IMR-90 (cell line): ENCODE results near the gene MED12L. TPM values are rescaled to one million over a fixed set of nuclear protein-coding genes. Genes with fewer than 3 reads are reported as not detected.

Experiments
- ATAC-seq: fragments of 200-7000 bp; cut with Tn5 transposase; 2 replicates; pipeline ENCODE4 v1.9.1; 2020; ENCODE audit warnings: low read depth, mild to moderate bottlenecking, moderate library complexity
- BruUV-seq: library from RNA; stranded (reverse); fragments of 400-500 nt; replicated peaks from 2 replicates; lab custom pipeline; 2021; lab: Mats Ljungman, UMichigan
- CTCF ChIA-PET: fragments of 300-600 bp; formaldehyde crosslinking; extraction: SDS; loops from one replicate; lab custom pipeline; 2021; ENCODE audit warnings: antibody characterized with exemption; lab: Yijun Ruan, JAX
- POLR2A ChIA-PET: fragments of 300-600 bp; sonication (Branson Sonifier 250); formaldehyde crosslinking; loops from one replicate; lab custom pipeline; 2022; ENCODE audit warnings: antibody characterized with exemption; ENCODE audit not compliant: unreplicated experiment; lab: Charles Lee
- DNase-seq: peaks from one replicate; pipeline ENCODE4 v3.0.0; 2013
- H2AFZ ChIP-seq: replicated peaks from 2 replicates; pipeline ENCODE3; 2013; ENCODE audit warnings: low read length, mild to moderate bottlenecking; ENCODE audit not compliant: poor library complexity
- H2AK5ac ChIP-seq: 2 replicates; pipeline ENCODE4 v1.6.1; 2013; ENCODE audit warnings: low read depth, low read length, inconsistent platforms
- H2AK9ac ChIP-seq: replicated peaks from 2 replicates; pipeline ENCODE3; 2013; ENCODE audit warnings: mild to moderate bottlenecking, low read depth, low read length, moderate library complexity; ENCODE audit not compliant: poor library complexity
- H2BK120ac ChIP-seq: 2 replicates; pipeline ENCODE4 v1.6.1; 2013; ENCODE audit warnings: low read depth, low read length, inconsistent platforms
- H2BK15ac ChIP-seq: 3 replicates; pipeline ENCODE4 v1.6.1; 2013; ENCODE audit warnings: low read depth, low read length, inconsistent platforms
- H2BK20ac ChIP-seq: 2 replicates; pipeline ENCODE4 v1.6.1; 2013; ENCODE audit warnings: low read depth, mild to moderate bottlenecking, inconsistent platforms, low read length, moderate library complexity
- H2BK5ac ChIP-seq: 2 replicates; pipeline ENCODE4 v1.6.1; 2013; ENCODE audit warnings: mild to moderate bottlenecking, low read depth, low read length, inconsistent platforms; ENCODE audit not compliant: poor library complexity, severe bottlenecking
- H3K14ac ChIP-seq: replicated peaks from 2 replicates; pipeline ENCODE4 v1.6.1; 2013; ENCODE audit warnings: low read depth, low read length, inconsistent platforms
- H3K18ac ChIP-seq: 2 replicates; pipeline ENCODE4 v1.6.1; 2013; ENCODE audit warnings: low read depth, low read length, control low read depth
- H3K23ac ChIP-seq: 2 replicates; pipeline ENCODE4 v1.6.1; 2013; ENCODE audit warnings: low read depth, low read length, inconsistent platforms
- H3K27ac ChIP-seq: 2 replicates; pipeline ENCODE4 v1.5.1; 2013; ENCODE audit warnings: mild to moderate bottlenecking, control low read depth, low read length; ENCODE audit not compliant: insufficient read depth
- H3K27me3 ChIP-seq: 2 replicates; pipeline ENCODE4 v1.6.1; 2013; ENCODE audit warnings: low read length; ENCODE audit not compliant: control insufficient read depth, insufficient read depth
- H3K36me3 ChIP-seq: 2 replicates; pipeline ENCODE4 v1.6.1; 2013; ENCODE audit warnings: low read length, mixed read lengths; ENCODE audit not compliant: control insufficient read depth, insufficient read depth
- H3K4ac ChIP-seq: 2 replicates; pipeline ENCODE4 v1.6.1; 2013; ENCODE audit warnings: low read depth, low read length, inconsistent platforms
- H3K4me1 ChIP-seq: 2 replicates; pipeline ENCODE4 v1.6.1; 2013; ENCODE audit warnings: low read length, mixed read lengths; ENCODE audit not compliant: control insufficient read depth, insufficient read depth
- H3K4me2 ChIP-seq: 2 replicates; pipeline ENCODE4 v1.6.1; 2013; ENCODE audit warnings: low read depth, mild to moderate bottlenecking, control low read depth, low read length, moderate library complexity
- H3K4me3 ChIP-seq: 2 replicates; pipeline ENCODE4 v1.5.1; 2013; ENCODE audit warnings: low read depth, mild to moderate bottlenecking, control low read depth, low read length, moderate library complexity; ENCODE audit not compliant: insufficient read depth
- H3K56ac ChIP-seq: 2 replicates; pipeline ENCODE4 v1.6.1; 2013; ENCODE audit warnings: low read length, inconsistent platforms; ENCODE audit not compliant: insufficient read depth; ENCODE audit errors: extremely low read depth
- H3K79me1 ChIP-seq, 2 experiments: 2 replicates each; pipeline ENCODE4 v1.6.1; 2013; ENCODE audit warnings: low read length in 2 of 2, inconsistent platforms in 1 of 2, low read depth in 1 of 2
- H3K9ac ChIP-seq: 2 replicates; pipeline ENCODE4 v1.6.1; 2013; ENCODE audit warnings: low read depth, low read length, control low read depth
- H3K9me1 ChIP-seq: 2 replicates; pipeline ENCODE4 v1.6.1; 2013; ENCODE audit warnings: low read length, inconsistent platforms; ENCODE audit not compliant: insufficient read depth
- H3K9me3 ChIP-seq: 2 replicates; pipeline ENCODE4 v1.6.1; 2013; ENCODE audit warnings: low read length; ENCODE audit not compliant: control insufficient read depth, insufficient read depth
- H4K20me1 ChIP-seq: 2 replicates; pipeline ENCODE4 v1.6.1; 2013; ENCODE audit warnings: low read length, inconsistent platforms; ENCODE audit not compliant: insufficient read depth
- H4K5ac ChIP-seq: 2 replicates; pipeline ENCODE4 v1.6.1; 2013; ENCODE audit warnings: mild to moderate bottlenecking, low read depth, low read length, control low read depth
- H4K8ac ChIP-seq, 2 experiments: 2 replicates each; pipeline ENCODE4 v1.6.1; 2013; ENCODE audit warnings: low read depth in 2 of 2, low read length in 2 of 2, control low read depth in 1 of 2, inconsistent platforms in 1 of 2
- H4K91ac ChIP-seq: 2 replicates; pipeline ENCODE4 v1.6.1; 2013; ENCODE audit warnings: low read depth, low read length, inconsistent platforms; ENCODE audit not compliant: insufficient read depth
- BHLHE40 ChIP-seq: fragments of 150-350 bp; IDR thresholded peaks from 2 replicates; pipeline ENCODE4 v1.6.1; 2016; ENCODE audit warnings: mild to moderate bottlenecking, low read depth, low read length
- CHD1 ChIP-seq: IDR thresholded peaks from 2 replicates; pipeline ENCODE4 v1.6.1; 2012; ENCODE audit warnings: low read depth, low read length, improper control_type of control experiment
- ELK1 ChIP-seq: fragments of 150-350 bp; IDR thresholded peaks from 2 replicates; pipeline ENCODE4 v1.6.1; 2016; ENCODE audit warnings: low read depth, mild to moderate bottlenecking, low read length, moderate library complexity, borderline replicate concordance
- FOS ChIP-seq: fragments of 150-350 bp; IDR thresholded peaks from 2 replicates; pipeline ENCODE4 v1.6.1; 2016; ENCODE audit warnings: low read depth, low read length
- MAFK ChIP-seq: IDR thresholded peaks from 2 replicates; pipeline ENCODE4 v1.6.1; 2012; ENCODE audit warnings: low read depth, low read length, improper control_type of control experiment
- MAZ ChIP-seq: IDR thresholded peaks from 2 replicates; pipeline ENCODE4 v1.6.1; 2012; ENCODE audit warnings: low read depth, mild to moderate bottlenecking, low read length, improper control_type of control experiment, moderate library complexity, borderline replicate concordance
- MXI1 ChIP-seq: IDR thresholded peaks from 2 replicates; pipeline ENCODE4 v1.6.1; 2012; ENCODE audit warnings: low read depth, mild to moderate bottlenecking, low read length, moderate library complexity, borderline replicate concordance
- NFE2L2 ChIP-seq: fragments of 150-350 bp; IDR thresholded peaks from 2 replicates; pipeline ENCODE4 v1.6.1; 2016; ENCODE audit warnings: low read depth, mild to moderate bottlenecking, low read length
- POLR2A ChIP-seq: IDR thresholded peaks from 2 replicates; pipeline ENCODE4 v1.6.1; 2012; ENCODE audit warnings: mild to moderate bottlenecking, low read depth, low read length
- RAD21 ChIP-seq: IDR thresholded peaks from 2 replicates; pipeline ENCODE4 v1.6.1; 2012; ENCODE audit warnings: low read length, improper control_type of control experiment
- RCOR1 ChIP-seq: IDR thresholded peaks from 2 replicates; pipeline ENCODE4 v1.6.1; 2012; ENCODE audit warnings: mild to moderate bottlenecking, low read length, improper control_type of control experiment; ENCODE audit not compliant: insufficient replicate concordance
- RFX5 ChIP-seq: IDR thresholded peaks from 2 replicates; pipeline ENCODE4 v1.8.0; 2012; ENCODE audit warnings: low read depth, mild to moderate bottlenecking, low read length, moderate library complexity
- WGBS, 2 experiments: methylation state at CpG; one replicate each; pipeline versions ENCODE4 v1.1.5 to v1.1.7; 2013; ENCODE audit warnings: missing lambda C conversion rate in 2 of 2; ENCODE audit not compliant: insufficient read length in 1 of 2; ENCODE audit errors: extremely low coverage in 2 of 2; 5-methylcytosine and 5-hydroxymethylcytosine counted together
- dilution Hi-C: fragments of 300-500 bp; cut with HindIII; formaldehyde crosslinking; loops from one replicate; pipeline ENCODE4 v1.14.3; 2018; ENCODE audit warnings: low sequenced_read_pairs; ENCODE audit not compliant: unreplicated experiment
- in situ Hi-C: fragments of 300-500 bp; cut with MboI; formaldehyde crosslinking; loops from 3 replicates; pipeline ENCODE4 v1.14.3; 2019; ENCODE audit warnings: low sequenced_read_pairs, inconsistent platforms, mixed read lengths
- intact Hi-C: fragments of 100-400 bp; cut with micrococcal nuclease; formaldehyde crosslinking; loops from 2 replicates; pipeline ENCODE4 v1.10.0; 2022
- polyA plus RNA-seq, 3 experiments: library from polyadenylated mRNA; depleted of rRNA; stranded (reverse); fragments of >200 nt; gene quantifications; 2 replicates each; pipeline ENCODE4 v1.2.3, GENCODE V29; 2012; ENCODE audit warnings: low replicate concordance in 1 of 3
- total RNA-seq: library from RNA; depleted of rRNA; stranded (reverse); fragments of >200 nt; gene quantifications from 2 replicates; pipeline ENCODE4 v1.2.3, GENCODE V29; 2012
- TF ChIP-seq, protein P1 (sequence below): fragments of 150-350 bp; IDR thresholded peaks from 2 replicates; pipeline ENCODE4 v1.6.1; 2017; ENCODE audit warnings: mild to moderate bottlenecking, antibody characterized with exemption, low read length, low read depth

The MED12L gene
- total and polyA plus RNA-seq, 2 of the 4 experiments (the other 2 are of a cell fraction): 0.05 to 0.18 TPM

GRCh38 chr3:151236316-151236715, 150.9 kb downstream of the MED12L start:
- peak; percentile 24 for DNase-seq
- in situ Hi-C loops: no loop called here
- Histone ChIP-seq H2AK9ac (no peak overlapping the region), H3K36me3 (no peaks in the 10 kb centered on the region), H3K9ac (no peak overlapping the region), H2BK15ac (no peak overlapping the region), H3K27me3 (no peaks in the 10 kb centered on the region), H3K4ac (no peak overlapping the region), H2BK5ac (no peak overlapping the region), H2BK20ac (no peak overlapping the region), H4K91ac (no peak overlapping the region), H3K4me2 (no peak overlapping the region), H4K5ac (no peak overlapping the region), H3K9me1 (no peaks in the 10 kb centered on the region), H3K9me3 (no peaks in the 10 kb centered on the region), H2AK5ac (no peak overlapping the region), H3K79me1 (no peaks in the 10 kb centered on the region), H3K27ac (no peak overlapping the region), H3K23ac (no peak overlapping the region), H4K8ac (no peak overlapping the region), H2BK120ac (no peak overlapping the region), H2AFZ (no peak overlapping the region), H3K14ac (no peak overlapping the region), H3K18ac (no peak overlapping the region), H3K4me1 (peaks cover 2% of the 10 kb centered on the region; the same call in 1 of the 2 replicates), H4K20me1 (no peaks in the 10 kb centered on the region), H3K4me3 (no peak overlapping the region), H3K56ac (no peak overlapping the region)
- BruUV-seq: no TSS peak
- CTCF ChIA-PET: no interaction called here
- POLR2A ChIA-PET: no interaction called here
- TF ChIP-seq MAZ (no peak), RCOR1 (no peak), RFX5 (no peak), NFE2L2 (no peak), MXI1 (no peak), FOS (no peak), CHD1 (no peak), POLR2A (no peak), RAD21 (no peak), BHLHE40 (no peak), ELK1 (no peak), MAFK (no peak)
- TF ChIP-seq, protein P1, sequence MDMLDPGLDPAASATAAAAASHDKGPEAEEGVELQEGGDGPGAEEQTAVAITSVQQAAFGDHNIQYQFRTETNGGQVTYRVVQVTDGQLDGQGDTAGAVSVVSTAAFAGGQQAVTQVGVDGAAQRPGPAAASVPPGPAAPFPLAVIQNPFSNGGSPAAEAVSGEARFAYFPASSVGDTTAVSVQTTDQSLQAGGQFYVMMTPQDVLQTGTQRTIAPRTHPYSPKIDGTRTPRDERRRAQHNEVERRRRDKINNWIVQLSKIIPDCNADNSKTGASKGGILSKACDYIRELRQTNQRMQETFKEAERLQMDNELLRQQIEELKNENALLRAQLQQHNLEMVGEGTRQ: no peak
- intact Hi-C loops: no loop called here
- dilution Hi-C loops: no loop called here
- peak; percentile 32; the same call in 1 of the 2 replicates for ATAC-seq
- no CpG with 5 or more reads among the region's 2 CpGs for WGBS, 2 experiments
